Measurements from ENCODE around the gene CD81. TPM values are rescaled to one million over a fixed set of nuclear protein-coding genes. Genes with fewer than 3 reads are reported as not detected.

Gene CD81
- total RNA-seq, 4 donors from 2014 or later, result 264 to 370 (median 298) TPM

- H3K36me3 ChIP-seq, result no peaks in the 10 kb centered on the region
- 0% methylated on average over 7 to 18 of the region's 88 CpGs for WGBS, 2 donors
- peak overlapping the region; percentile 46 to 100 (median 96) for H3K4me3 ChIP-seq (replicated peaks in 1 of 3)
- peak; percentile 77 to 78 for DNase-seq
- intact Hi-C loops (cut with DNase I), result no loop called here
- H3K9me3 ChIP-seq, result no peaks in the 10 kb centered on the region
- peaks cover 57 to 78% of the 10 kb centered on the region in 2 donors for H3K4me1 ChIP-seq
- peak in 1 of 2 donors; percentile 47 for TF ChIP-seq POLR2A (IDR thresholded peaks at IDR 0.05)
- TF ChIP-seq, protein P1, sequence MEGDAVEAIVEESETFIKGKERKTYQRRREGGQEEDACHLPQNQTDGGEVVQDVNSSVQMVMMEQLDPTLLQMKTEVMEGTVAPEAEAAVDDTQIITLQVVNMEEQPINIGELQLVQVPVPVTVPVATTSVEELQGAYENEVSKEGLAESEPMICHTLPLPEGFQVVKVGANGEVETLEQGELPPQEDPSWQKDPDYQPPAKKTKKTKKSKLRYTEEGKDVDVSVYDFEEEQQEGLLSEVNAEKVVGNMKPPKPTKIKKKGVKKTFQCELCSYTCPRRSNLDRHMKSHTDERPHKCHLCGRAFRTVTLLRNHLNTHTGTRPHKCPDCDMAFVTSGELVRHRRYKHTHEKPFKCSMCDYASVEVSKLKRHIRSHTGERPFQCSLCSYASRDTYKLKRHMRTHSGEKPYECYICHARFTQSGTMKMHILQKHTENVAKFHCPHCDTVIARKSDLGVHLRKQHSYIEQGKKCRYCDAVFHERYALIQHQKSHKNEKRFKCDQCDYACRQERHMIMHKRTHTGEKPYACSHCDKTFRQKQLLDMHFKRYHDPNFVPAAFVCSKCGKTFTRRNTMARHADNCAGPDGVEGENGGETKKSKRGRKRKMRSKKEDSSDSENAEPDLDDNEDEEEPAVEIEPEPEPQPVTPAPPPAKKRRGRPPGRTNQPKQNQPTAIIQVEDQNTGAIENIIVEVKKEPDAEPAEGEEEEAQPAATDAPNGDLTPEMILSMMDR (IDR thresholded peaks at IDR 0.05), result no peak
- no peaks in the 10 kb centered on the region for H3K27me3 ChIP-seq
- H3K27ac ChIP-seq, result peak overlapping the region; percentile 90 to 98 (median 97)
Observed at GRCh38 chr11:2377511-2378443, 667 bp downstream of the CD81 start.

DNA sequence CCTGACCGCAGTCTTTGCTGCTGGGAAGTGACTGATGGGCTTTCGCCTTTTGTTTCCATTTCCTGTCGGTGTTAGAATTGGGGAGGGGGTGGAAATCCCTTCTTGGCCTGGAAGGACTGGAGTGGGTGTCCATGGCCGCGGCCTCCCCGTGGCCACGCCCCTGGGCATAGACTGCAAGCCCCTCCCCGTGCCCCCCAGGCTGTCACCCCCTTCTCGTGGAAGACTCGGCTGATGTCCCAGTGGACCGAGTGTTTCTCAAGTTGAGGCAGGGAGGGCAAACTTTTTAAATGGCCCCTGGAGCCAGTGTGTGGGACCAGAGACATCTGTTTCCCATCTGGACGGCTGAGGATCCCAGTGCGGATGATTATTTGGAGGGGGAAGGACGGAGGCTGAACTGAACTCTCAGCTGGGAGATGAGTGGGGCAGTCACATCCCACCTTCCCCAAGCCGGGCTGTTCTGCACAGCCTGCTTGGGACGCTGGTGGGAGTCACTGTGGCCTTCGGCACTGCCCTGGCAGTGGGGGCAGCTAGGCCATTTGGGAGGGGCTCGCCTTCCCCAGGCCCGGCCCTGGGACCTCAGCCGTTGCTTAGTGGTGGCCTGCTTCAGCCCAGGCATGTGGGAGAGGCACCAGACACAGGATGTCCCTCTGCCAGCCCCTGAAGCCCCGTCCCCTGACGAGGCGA, 1.6 kb downstream of the CD81 start:
- peak overlapping the region; percentile 46 to 100 (median 96) for H3K4me3 ChIP-seq (replicated peaks in 1 of 3)
- 9 to 21% methylated on average over 9 to 17 of the region's 23 CpGs for WGBS, 2 donors
- intact Hi-C loops (cut with DNase I), result no loop called here
- no peaks in the 10 kb centered on the region for H3K27me3 ChIP-seq
- TF ChIP-seq POLR2A (IDR thresholded peaks at IDR 0.05), result no peak
- TF ChIP-seq, protein P1 (IDR thresholded peaks at IDR 0.05), result no peak
- no peaks in the 10 kb centered on the region for H3K9me3 ChIP-seq
- H3K27ac ChIP-seq, result peak overlapping the region; percentile 90 to 98 (median 97)
- H3K36me3 ChIP-seq, result no peaks in the 10 kb centered on the region
- no peak for DNase-seq
- peaks cover 63 to 86% of the 10 kb centered on the region in 2 donors for H3K4me1 ChIP-seq

GRCh38 chr11:2379466-2380174, 2.5 kb downstream of the CD81 start:
- Histone ChIP-seq H3K27ac (peak overlapping the region; percentile 38 to 97 (median 90)), H3K36me3 (no peaks in the 10 kb centered on the region), H3K4me1 (peaks cover 66 to 80% of the 10 kb centered on the region in 2 donors), H3K9me3 (no peaks in the 10 kb centered on the region), H3K4me3 (replicated peaks in 1 of 3) (no peak overlapping the region), H3K27me3 (no peaks in the 10 kb centered on the region)
- intact Hi-C loops (cut with DNase I), result no loop called here
- TF ChIP-seq POLR2A (IDR thresholded peaks at IDR 0.05), result no peak
- TF ChIP-seq, protein P1 (IDR thresholded peaks at IDR 0.05), result no peak
- DNase-seq, result no peak
- WGBS, 2 donors, result 31 to 59% methylated on average over 3 to 8 of the region's 11 CpGs

DNA sequence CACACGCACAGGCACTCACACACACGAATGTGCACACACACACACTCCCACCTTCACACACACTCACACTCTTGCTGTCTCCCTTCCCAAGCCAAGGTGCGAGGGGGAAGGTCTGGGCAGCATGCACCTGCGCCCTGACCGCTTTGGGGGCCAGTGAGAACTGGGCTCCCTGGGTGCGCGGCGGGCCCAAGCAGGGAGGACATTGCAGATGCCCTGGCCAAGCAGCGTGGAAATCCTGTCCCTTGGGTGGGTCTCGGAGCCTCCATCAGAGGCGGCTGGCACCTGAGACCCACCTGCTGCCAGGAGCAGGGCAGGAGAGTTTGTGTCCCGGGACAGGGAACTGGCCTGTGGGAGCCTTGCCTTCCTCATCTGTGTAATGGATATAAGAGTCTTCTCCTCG, 3.3 kb downstream of the CD81 start:
- TF ChIP-seq, protein P1 (IDR thresholded peaks at IDR 0.05), result no peak
- no peak for TF ChIP-seq POLR2A (IDR thresholded peaks at IDR 0.05)
- Histone ChIP-seq H3K4me3 (replicated peaks in 1 of 3) (no peak overlapping the region), H3K27ac (peak overlapping the region; percentile 58 to 97 (median 90)), H3K27me3 (no peaks in the 10 kb centered on the region), H3K9me3 (no peaks in the 10 kb centered on the region), H3K4me1 (peaks cover 59 to 73% of the 10 kb centered on the region in 2 donors), H3K36me3 (no peaks in the 10 kb centered on the region)
- 65 to 76% methylated on average over 5 to 13 of the region's 13 CpGs for WGBS, 2 donors
- no peak for DNase-seq
- intact Hi-C loops (cut with DNase I), result no loop called here

All from thyroid gland (tissue), 4 donors.